ENCODE measurements around the gene NOC4L.

GRCh38 chr12:132152953-132153352 is 8.7 kb downstream of the NOC4L start:
- no peak for TF ChIP-seq CTCF (IDR thresholded peaks at IDR 0.05)
- no peak for TF ChIP-seq POLR2A (IDR thresholded peaks at IDR 0.05)
